HG02938 (cell line): ENCODE results near the gene PPP6R3.
"Not testable (repeated sequence)": the region's sequence is repeated elsewhere in the genome, so short reads cannot be mapped to it uniquely, and the experiment has no call there.

ENCODE experiments used
- ATAC-seq: cut with Tn5 transposase; IDR thresholded peaks from one replicate; pipeline ENCODE4 v1.9.1; 2021; ENCODE audit warnings: mild to moderate bottlenecking, moderate library complexity; ENCODE audit not compliant: unreplicated experiment

Gene PPP6R3

DNA sequence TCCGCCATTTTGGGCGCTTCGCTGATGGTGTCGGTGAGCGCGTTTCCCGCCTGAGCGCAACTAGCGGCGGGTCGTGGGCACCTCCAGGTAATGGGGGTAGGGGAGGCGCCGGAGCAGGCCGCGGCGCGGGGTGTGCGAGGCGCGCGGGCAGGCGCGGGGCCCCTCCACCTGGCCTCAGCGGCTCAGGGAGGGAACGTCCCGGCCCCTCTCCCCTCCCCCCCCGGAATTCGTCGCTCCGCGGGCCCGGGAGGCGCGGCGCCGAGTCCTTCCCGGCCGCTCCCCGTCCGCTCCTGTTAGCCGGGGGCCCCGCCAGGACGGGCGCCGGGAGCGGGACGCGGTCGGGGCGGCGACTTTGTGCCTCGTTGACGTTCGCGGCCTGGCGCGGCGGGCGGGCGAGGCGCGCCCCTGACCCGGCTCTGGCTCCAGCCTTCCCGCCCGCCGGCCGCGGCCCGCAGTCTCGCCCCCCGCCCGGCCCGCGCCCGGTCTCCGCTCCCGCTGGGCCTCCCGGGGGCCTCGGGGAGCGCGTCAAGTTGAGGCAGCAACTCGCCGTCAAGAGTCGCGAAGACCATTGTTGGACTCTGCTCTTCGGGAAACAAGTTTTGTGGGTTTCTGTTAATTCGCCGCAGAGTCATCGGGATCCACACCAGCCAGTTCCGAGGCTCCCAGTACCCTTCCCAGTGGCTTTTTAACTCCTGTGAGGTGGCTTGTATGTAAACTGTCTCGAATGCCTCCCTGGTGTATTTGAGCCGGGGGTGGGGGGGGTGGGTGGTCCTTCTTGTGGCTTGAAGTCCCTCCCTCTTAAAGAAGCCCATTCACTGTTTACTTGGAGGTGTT, at the start of gene PPP6R3:
PPP6R3 (plus strand) TSS at position 12 of the 834 bp plus-strand sequence. CDS start 76,913 bp downstream, outside the sequence.
- ATAC-seq: peak; percentile 32

- no peak for ATAC-seq
Observed at GRCh38 chr11:68411501-68411991, 49.0 kb upstream of the PPP6R3 start.

- no peak for ATAC-seq
Observed at GRCh38 chr11:68412593-68413475, 47.7 kb upstream of the PPP6R3 start.

DNA sequence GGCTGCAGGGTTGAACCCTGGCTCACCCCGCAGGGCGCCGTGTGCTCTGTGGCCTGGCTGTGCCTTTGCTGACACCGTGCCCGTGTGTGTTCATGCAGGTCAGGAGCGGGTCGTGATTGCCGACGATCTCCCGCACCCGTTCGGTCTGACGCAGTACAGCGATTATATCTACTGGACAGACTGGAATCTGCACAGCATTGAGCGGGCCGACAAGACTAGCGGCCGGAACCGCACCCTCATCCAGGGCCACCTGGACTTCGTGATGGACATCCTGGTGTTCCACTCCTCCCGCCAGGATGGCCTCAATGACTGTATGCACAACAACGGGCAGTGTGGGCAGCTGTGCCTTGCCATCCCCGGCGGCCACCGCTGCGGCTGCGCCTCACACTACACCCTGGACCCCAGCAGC, 47.0 kb upstream of the PPP6R3 start:
- no peak for ATAC-seq

DNA sequence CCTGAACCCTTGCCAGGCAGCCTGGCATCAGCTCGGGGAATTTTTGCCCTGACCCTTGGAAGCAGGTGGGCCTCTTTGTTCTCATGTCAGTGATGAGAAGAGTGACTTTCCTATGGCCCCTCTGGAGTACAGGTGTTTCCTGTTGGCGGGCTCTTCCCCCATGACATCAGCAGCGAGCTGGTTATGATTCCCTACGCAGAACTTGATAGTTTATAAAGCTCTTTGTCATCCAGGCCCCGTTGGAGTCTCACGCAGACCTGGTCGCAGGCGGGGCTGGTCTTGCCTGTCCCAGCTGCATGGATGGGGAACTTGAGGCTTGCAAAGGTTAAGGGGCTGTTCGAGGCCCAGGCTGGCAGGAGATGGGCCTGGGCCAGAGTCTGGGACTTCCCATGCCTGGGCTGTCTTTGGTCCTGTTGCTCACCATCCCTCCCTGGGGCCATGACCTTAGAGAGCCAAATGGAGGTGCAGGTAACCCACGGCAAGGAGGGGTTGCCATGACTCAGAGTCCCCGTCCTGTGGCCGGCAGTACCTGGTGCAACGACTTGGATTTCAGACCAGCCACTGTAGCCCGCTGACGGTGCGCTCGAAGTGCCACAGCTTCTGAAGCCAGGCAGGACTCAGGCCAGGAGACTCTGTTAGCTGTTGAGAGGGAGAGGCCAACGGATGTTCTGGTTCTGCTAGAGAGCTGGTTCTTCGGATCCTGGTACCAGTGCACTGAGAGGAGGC, 45.9 kb upstream of the PPP6R3 start:
- ATAC-seq: no peak

- ATAC-seq: no peak
Observed at GRCh38 chr11:68416070-68416578, 44.4 kb upstream of the PPP6R3 start.

GRCh38 chr11:68418648-68419047, 41.9 kb upstream of the PPP6R3 start:
- no peak for ATAC-seq

DNA sequence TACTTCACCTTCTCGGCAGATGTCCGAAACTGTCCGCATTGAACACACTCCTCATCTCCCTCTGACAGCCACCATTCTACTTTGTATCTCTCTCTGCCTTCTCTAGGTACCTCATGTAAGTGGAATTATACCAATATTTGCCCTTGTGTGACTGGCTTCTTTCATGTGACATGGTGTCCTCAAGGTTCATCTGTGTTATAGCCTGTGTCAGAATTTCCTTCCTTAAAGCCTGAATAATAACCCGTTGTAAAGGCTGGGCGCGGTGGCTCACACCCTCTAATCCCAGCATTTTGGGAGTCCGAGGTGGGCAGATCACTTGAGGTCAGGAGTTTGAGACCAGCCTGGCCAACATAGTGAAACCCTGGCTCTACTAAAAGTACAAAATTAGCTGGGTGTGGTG, 40.4 kb upstream of the PPP6R3 start:
- no peak for ATAC-seq

GRCh38 chr11:68423481-68423880, 37.1 kb upstream of the PPP6R3 start:
- no peak for ATAC-seq

GRCh38 chr11:68424101-68424632, 36.4 kb upstream of the PPP6R3 start:
- no peak for ATAC-seq

DNA sequence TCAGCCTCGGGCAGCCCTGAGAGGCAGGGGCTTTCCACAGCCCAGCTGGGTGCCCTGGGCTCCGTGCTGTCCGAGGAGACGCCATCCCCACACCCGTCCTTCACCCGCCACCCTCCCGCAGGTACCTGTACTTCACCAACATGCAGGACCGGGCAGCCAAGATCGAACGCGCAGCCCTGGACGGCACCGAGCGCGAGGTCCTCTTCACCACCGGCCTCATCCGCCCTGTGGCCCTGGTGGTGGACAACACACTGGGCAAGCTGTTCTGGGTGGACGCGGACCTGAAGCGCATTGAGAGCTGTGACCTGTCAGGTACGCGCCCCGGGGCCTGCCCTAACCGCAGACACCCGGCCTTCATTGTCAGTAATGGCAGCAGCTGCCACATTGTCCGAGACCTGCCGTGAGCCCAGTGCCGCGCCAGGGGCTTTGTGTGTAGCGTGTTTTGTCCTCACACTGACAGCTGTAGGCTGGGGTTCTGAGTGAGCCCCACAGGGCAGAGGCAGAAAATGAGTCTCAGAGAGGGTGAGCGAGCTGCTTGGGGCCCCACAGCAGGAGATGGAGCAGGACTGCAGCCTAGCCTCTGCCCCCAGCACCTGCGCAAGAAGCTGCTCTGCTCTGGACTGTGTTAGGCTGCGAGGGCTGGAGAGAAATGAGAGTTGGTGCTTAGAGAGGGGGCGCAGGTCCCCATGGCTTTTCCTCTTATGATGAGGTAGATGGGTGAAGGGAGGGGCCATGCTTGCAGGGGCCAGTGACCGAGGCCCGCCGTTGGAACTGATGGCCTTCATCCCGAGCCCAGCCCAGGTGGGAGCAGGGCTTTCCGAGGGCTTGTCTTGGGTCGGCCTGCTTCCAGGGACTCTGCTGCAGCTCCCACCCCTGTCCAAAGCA, 35.3 kb upstream of the PPP6R3 start:
- no peak for ATAC-seq

DNA sequence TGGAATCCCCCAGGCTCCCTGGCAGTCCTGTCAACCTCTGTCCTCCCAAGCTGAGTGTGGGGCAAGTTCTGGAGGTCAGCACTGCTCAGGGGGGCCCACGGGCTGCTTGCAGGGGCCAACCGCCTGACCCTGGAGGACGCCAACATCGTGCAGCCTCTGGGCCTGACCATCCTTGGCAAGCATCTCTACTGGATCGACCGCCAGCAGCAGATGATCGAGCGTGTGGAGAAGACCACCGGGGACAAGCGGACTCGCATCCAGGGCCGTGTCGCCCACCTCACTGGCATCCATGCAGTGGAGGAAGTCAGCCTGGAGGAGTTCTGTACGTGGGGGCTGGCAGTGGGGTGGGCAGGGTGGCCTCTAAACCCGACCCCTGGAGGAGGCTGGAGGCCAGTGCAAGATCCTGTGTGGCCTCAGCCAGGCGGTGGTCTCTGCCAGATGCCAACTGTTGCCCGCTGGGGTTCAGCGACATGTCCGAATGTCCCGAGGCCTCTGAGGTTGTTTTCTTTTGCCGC, 34.6 kb upstream of the PPP6R3 start:
- ATAC-seq: no peak

DNA sequence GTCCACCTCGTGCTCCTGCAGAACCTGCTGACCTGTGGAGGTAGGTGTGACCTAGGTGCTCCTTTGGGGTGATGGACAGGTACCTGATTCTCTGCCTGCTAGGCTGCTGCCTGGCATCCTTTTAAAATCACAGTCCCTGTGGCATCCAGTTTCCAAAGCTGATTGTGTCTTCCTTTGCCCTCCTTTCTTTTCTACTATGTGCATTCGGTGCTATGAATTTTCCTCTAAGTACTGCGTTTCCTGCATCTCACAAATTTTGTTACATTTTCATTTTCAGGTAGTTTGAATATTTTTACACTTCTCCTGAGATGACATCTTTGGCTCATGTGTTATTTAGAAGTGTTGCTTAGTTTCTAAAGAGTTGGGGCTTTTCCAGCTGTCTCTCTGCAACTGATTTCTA, 30.9 kb upstream of the PPP6R3 start:
- ATAC-seq: no peak

GRCh38 chr11:68430384-68430783, 30.2 kb upstream of the PPP6R3 start:
- no peak for ATAC-seq

- ATAC-seq: no peak
Observed at GRCh38 chr11:68430801-68431200, 29.8 kb upstream of the PPP6R3 start.

DNA sequence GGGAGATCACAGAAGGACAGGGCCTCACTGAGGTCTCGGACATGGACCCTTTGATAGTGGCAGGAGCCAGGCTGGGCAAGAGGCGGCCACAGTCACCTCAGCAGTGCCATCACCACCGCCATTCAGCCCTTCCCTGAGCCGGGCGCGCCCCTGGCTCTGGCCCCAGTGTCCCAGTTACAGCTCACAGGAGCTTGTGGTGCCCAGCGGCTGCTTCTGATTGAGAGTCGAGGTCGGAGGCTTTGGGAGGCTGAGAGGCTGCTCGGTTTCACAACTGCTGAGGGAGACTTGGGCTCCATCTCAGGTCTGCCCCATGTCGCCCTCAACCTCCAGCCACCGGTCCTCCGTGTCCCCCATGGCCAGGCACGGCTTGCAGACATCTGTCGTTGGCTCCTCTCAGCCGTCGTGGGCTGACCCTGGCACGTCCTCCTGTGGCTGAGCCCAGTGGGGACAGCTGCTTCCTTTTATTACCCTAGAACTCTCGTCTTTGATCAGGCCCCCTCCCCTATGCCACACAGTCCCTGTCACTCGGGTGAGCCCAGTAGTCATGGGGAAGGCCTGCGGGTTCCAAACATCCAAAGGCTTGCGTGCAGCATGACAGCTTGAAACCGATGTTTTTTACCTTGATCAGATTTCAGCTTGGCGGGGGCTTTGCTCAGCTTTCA, 28.4 kb upstream of the PPP6R3 start:
- ATAC-seq: no peak

GRCh38 chr11:68432874-68433273, 27.7 kb upstream of the PPP6R3 start:
- no peak for ATAC-seq

DNA sequence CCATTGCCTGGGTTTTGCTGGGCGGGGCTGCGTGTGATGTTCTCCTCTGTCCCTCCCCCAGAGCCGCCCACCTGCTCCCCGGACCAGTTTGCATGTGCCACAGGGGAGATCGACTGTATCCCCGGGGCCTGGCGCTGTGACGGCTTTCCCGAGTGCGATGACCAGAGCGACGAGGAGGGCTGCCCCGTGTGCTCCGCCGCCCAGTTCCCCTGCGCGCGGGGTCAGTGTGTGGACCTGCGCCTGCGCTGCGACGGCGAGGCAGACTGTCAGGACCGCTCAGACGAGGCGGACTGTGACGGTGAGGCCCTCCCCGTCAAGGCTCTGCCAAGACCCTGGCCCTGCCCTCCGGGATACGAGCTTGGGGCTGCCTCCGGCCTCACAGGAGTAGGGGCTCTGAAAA, 27.0 kb upstream of the PPP6R3 start:
- ATAC-seq: no peak

DNA sequence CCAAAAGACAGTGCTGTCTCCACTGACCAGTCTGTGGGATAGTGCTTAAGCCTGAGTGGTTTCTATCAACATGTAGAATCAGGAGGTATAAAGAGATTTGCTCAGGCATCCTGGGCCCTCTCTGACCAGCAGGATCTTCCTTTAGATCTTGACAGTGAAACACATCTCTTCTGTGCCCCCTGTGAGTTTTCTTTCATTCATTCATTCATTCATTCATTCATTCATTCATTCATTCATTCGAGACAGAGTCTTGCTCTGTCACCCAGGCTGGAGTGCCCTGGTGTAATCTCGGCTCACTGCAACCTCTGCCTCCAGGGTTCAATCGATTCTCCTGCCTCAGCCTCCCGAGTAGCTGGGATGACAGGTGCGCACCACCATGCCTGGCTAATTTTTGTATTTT, 26.4 kb upstream of the PPP6R3 start:
- not testable (repeated sequence) for ATAC-seq
